ENCODE results near the gene HPCA. TPM values are rescaled to one million over a fixed set of nuclear protein-coding genes. Genes with fewer than 3 reads are reported as not detected.

HPCA gene
- total and polyA plus RNA-seq, 2 experiments from 2014 or later, result 0.85 TPM; not detected in 1

DNA sequence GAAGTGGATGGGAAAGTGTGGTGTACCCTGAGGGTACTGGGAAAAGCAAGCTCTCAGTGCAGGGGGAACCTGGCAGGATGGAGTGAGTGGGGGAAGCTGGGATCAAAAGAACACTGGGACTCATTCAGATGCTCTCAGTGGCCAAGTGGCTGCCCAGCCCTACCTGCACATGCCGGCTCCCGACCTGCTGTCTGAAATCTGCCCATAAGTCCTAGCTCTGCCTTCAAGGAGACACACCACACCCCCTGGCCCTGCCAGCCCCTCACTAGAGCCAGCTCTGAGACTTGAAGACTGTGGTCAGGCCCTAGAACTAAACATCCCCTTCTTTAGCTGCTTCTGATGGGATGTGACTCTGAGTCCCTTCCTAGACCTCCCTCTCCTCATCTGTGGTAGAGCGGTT is 12.7 kb downstream of the HPCA start:
- no peaks in the 10 kb centered on the region for H3K9me3 ChIP-seq (ENCODE audit: low read depth)
- H3K4me2 ChIP-seq, result no peak overlapping the region
- no peak for DNase-seq (ENCODE audit: low spot score)
- no peaks in the 10 kb centered on the region for H3K9me2 ChIP-seq (replicated peaks; ENCODE audit: insufficient read depth)
- H3K4me1 ChIP-seq (ENCODE audit: insufficient read depth), result peaks cover 8% of the 10 kb centered on the region
- 86% methylated on average over 3 of the region's 3 CpGs for WGBS (ENCODE audit: low lambda C conversion rate, missing lambda C conversion rate)
- no peaks in the 10 kb centered on the region for H4K20me1 ChIP-seq (ENCODE audit: insufficient read depth, poor library complexity, severe bottlenecking)
- no peak overlapping the region for H2AFZ ChIP-seq
- H3K36me3 ChIP-seq (replicated peaks; ENCODE audit: insufficient read depth, low read depth), result no peaks in the 10 kb centered on the region
- no peak overlapping the region for H3K4me3 ChIP-seq
- no peak overlapping the region for H3K27ac ChIP-seq
- no peak for TF ChIP-seq CTCF (IDR thresholded peaks at IDR 0.05; ENCODE audit: poor library complexity)
- TF ChIP-seq EZH2 (IDR thresholded peaks at IDR 0.05; ENCODE audit: borderline replicate concordance), result no peak
- no peak for TF ChIP-seq EZH2phosphoT487 (IDR thresholded peaks at IDR 0.05; ENCODE audit: low read depth, severe bottlenecking, unreplicated experiment)
- no peaks in the 10 kb centered on the region for H3K27me3 ChIP-seq
- no peaks in the 10 kb centered on the region for H3K79me2 ChIP-seq

DNA sequence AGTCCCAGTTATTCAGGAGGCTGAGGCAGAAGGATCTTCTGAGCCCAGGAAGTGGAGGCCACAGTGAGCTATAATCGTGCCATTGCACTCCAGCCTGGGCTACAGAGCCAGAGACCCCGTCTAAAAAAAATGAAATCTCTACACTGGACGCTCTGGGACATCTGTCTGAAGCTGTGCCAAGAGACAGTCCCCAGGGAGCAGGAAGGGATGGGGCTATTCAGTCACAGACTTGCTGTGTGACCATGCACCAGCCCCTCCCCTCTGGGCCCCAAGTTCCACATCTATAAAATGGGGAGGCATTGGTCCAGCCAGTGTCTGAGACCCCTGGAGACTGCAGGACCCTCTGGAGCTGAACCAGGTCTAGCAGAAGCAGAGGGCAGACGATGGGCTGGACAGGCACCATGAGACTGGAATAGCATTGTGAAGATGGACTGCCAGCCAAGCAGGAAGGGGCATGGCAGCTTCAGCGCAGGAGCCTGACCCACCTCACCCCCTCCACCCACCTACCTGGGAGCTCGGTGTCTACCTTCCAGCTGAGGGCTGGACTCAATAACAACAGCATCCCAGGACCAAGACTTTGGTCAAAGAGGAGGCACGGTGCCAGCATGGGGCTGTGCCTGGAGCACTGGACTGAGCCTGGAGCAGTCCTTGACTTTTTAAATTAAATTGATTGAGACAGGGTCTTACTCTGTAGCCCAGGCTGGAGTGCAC is 13.4 kb downstream of the HPCA start:
- H4K20me1 ChIP-seq (ENCODE audit: insufficient read depth, poor library complexity, severe bottlenecking), result no peaks in the 10 kb centered on the region
- H3K27me3 ChIP-seq, result no peaks in the 10 kb centered on the region
- H3K4me2 ChIP-seq, result peak overlapping the region; percentile 98
- TF ChIP-seq CTCF (IDR thresholded peaks at IDR 0.05; ENCODE audit: poor library complexity) (no peak), EZH2 (IDR thresholded peaks at IDR 0.05; ENCODE audit: borderline replicate concordance) (no peak), EZH2phosphoT487 (IDR thresholded peaks at IDR 0.05; ENCODE audit: low read depth, severe bottlenecking, unreplicated experiment) (no peak)
- DNase-seq (ENCODE audit: low spot score), result no peak
- H3K36me3 ChIP-seq (replicated peaks; ENCODE audit: insufficient read depth, low read depth), result no peaks in the 10 kb centered on the region
- H3K9me3 ChIP-seq (ENCODE audit: low read depth), result no peaks in the 10 kb centered on the region
- no peak overlapping the region for H2AFZ ChIP-seq
- H3K9me2 ChIP-seq (replicated peaks; ENCODE audit: insufficient read depth), result no peaks in the 10 kb centered on the region
- H3K4me3 ChIP-seq, result no peak overlapping the region
- H3K27ac ChIP-seq, result no peak overlapping the region
- WGBS (ENCODE audit: low lambda C conversion rate, missing lambda C conversion rate), result 86% methylated on average over 7 of the region's 7 CpGs
- peaks cover 4% of the 10 kb centered on the region for H3K4me1 ChIP-seq (ENCODE audit: insufficient read depth)
- no peaks in the 10 kb centered on the region for H3K79me2 ChIP-seq

DNA sequence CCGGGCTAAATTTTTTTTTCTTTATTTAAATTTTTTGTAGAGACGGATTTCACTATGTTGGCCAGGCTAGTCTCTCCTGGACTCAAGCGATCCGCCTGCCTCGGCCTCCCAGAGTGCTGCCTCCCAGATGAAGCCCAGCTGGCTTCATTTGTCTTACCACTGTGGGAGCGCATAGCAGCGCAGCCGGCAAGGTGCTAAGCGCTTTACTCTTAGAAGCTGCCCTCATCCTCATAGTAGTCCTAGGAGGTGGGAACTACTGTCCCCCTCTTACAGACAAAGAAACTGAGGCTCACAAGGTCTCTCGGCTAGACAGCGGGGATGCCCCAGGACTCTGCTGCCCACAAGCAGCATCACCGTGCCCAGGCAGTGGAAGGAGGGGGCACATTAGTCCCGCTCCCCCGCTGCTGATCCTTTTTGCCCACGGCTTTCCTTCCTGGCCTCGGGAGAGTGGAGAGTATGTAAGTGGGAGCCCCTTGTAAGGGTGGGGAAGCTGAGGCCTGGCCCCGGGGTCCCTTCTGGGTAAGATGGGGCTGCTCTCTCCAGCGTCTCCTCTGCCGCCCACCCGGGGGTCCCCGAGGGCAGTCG is 14.2 kb downstream of the HPCA start:
- Histone ChIP-seq H3K4me1 (ENCODE audit: insufficient read depth) (peaks cover 4% of the 10 kb centered on the region), H3K4me2 (peak overlapping the region; percentile 98), H3K79me2 (no peaks in the 10 kb centered on the region), H3K9me2 (replicated peaks; ENCODE audit: insufficient read depth) (no peaks in the 10 kb centered on the region), H3K27me3 (no peaks in the 10 kb centered on the region), H3K36me3 (replicated peaks; ENCODE audit: insufficient read depth, low read depth) (no peaks in the 10 kb centered on the region), H3K27ac (no peak overlapping the region), H3K9me3 (ENCODE audit: low read depth) (no peaks in the 10 kb centered on the region), H2AFZ (peak overlapping the region; percentile 90), H3K4me3 (peak overlapping the region; percentile 67), H4K20me1 (ENCODE audit: insufficient read depth, poor library complexity, severe bottlenecking) (no peaks in the 10 kb centered on the region)
- 35% methylated on average over 22 of the region's 22 CpGs for WGBS (ENCODE audit: low lambda C conversion rate, missing lambda C conversion rate)
- TF ChIP-seq EZH2 (IDR thresholded peaks at IDR 0.05; ENCODE audit: borderline replicate concordance) (no peak), CTCF (IDR thresholded peaks at IDR 0.05; ENCODE audit: poor library complexity) (no peak), EZH2phosphoT487 (IDR thresholded peaks at IDR 0.05; ENCODE audit: low read depth, severe bottlenecking, unreplicated experiment) (no peak)
- no peak for DNase-seq (ENCODE audit: low spot score)
